Ishikawa (cell line): ENCODE measurements around the gene PDE6B.

Source experiments
- CEBPB ChIP-seq: IDR thresholded peaks from 2 replicates; pipeline ENCODE4 v1.6.1; 2012
- CREB1 ChIP-seq: IDR thresholded peaks from 2 replicates; pipeline ENCODE4 v1.6.1; 2012; ENCODE audit warnings: low read depth
- EGR1 ChIP-seq: IDR thresholded peaks from 2 replicates; pipeline ENCODE4 v1.6.1; 2012
- EP300 ChIP-seq: IDR thresholded peaks from 2 replicates; pipeline ENCODE4 v1.6.1; 2012; ENCODE audit warnings: borderline replicate concordance
- MAX ChIP-seq: IDR thresholded peaks from 2 replicates; pipeline ENCODE4 v1.6.1; 2012
- NFIC ChIP-seq: IDR thresholded peaks from 2 replicates; pipeline ENCODE4 v1.6.1; 2012
- RAD21 ChIP-seq: IDR thresholded peaks from 2 replicates; pipeline ENCODE4 v1.6.1; 2012; ENCODE audit warnings: low read depth
- REST ChIP-seq: IDR thresholded peaks from 2 replicates; pipeline ENCODE4 v1.6.1; 2012; ENCODE audit warnings: low read depth, mild to moderate bottlenecking
- TAF1 ChIP-seq: IDR thresholded peaks from 2 replicates; pipeline ENCODE4 v1.6.1; 2012; ENCODE audit warnings: low read depth, mild to moderate bottlenecking
- TCF12 ChIP-seq: IDR thresholded peaks from 2 replicates; pipeline ENCODE4 v1.6.1; 2012; ENCODE audit warnings: low read depth
- TEAD4 ChIP-seq: IDR thresholded peaks from 2 replicates; pipeline ENCODE4 v1.6.1; 2012
- YY1 ChIP-seq: IDR thresholded peaks from 2 replicates; pipeline ENCODE4 v1.6.1; 2012; ENCODE audit warnings: low read depth
- ZBTB7A ChIP-seq: IDR thresholded peaks from 2 replicates; pipeline ENCODE4 v1.6.1; 2012; ENCODE audit warnings: low read depth

GRCh38 chr4:710916-711315 lies 85.5 kb downstream of the PDE6B start:
- TF ChIP-seq REST (no peak), TAF1 (no peak), CEBPB (no peak), CREB1 (no peak), RAD21 (no peak), TEAD4 (no peak), EGR1 (no peak), NFIC (no peak), EP300 (no peak), MAX (no peak), TCF12 (no peak), YY1 (no peak), ZBTB7A (no peak)
